ENCODE measurements around the gene TTC39B.
"Not testable (repeated sequence)": the region's sequence is repeated elsewhere in the genome, so short reads cannot be mapped to it uniquely, and the experiment has no call there.

Gene TTC39B

GRCh38 chr9:15306757-15307522, at the start of gene TTC39B:
TSS of gene TTC39B (minus strand) at chr9:15307216. CDS start at chr9:15307125, 91 bp downstream.
- DNase-seq = peak in 57 of 58 donors; percentile 19 to 89 (median 74)

- DNase-seq = no peak
These were observed 48.7 kb upstream of the TTC39B start for GRCh38 chr9:15355669-15356068.

- no peak for DNase-seq
These were observed 47.7 kb upstream of the TTC39B start for GRCh38 chr9:15354713-15355112.

- DNase-seq = no peak
These were observed 46.9 kb upstream of the TTC39B start for GRCh38 chr9:15353892-15354291.

GRCh38 chr9:15352306-15352705, 45.3 kb upstream of the TTC39B start:
- DNase-seq = no peak

GRCh38 chr9:15349892-15350761, 43.1 kb upstream of the TTC39B start:
- peak in 1 of 58 donors; percentile 35 for DNase-seq

GRCh38 chr9:15346837-15347236, 39.8 kb upstream of the TTC39B start:
- peak in 1 of 58 donors; percentile 1 for DNase-seq

- DNase-seq = no peak
These were observed 37.2 kb upstream of the TTC39B start for GRCh38 chr9:15344191-15344590.

- no peak for DNase-seq
These were observed 26.4 kb upstream of the TTC39B start for GRCh38 chr9:15333376-15333881.

GRCh38 chr9:15332939-15333338, 25.9 kb upstream of the TTC39B start:
- DNase-seq = no peak

- DNase-seq = no peak
These were observed 22.6 kb upstream of the TTC39B start for GRCh38 chr9:15329539-15330109.

- no peak for DNase-seq
These were observed 21.9 kb upstream of the TTC39B start for GRCh38 chr9:15328946-15329345.

GRCh38 chr9:15322695-15323094, 15.7 kb upstream of the TTC39B start:
- not testable (repeated sequence) for DNase-seq

GRCh38 chr9:15319661-15320060, 12.6 kb upstream of the TTC39B start:
- not testable (repeated sequence) for DNase-seq

- DNase-seq = no peak
These were observed 10.8 kb upstream of the TTC39B start for GRCh38 chr9:15317836-15318235.

GRCh38 chr9:15311607-15312006, 4.6 kb upstream of the TTC39B start:
- DNase-seq = no peak

- no peak for DNase-seq
These were observed 3.3 kb upstream of the TTC39B start for GRCh38 chr9:15310107-15310850.

- DNase-seq = no peak
These were observed 1.5 kb upstream of the TTC39B start for GRCh38 chr9:15308511-15308910.

- DNase-seq = no peak
These were observed 466 bp upstream of the TTC39B start for GRCh38 chr9:15307523-15307841.

GRCh38 chr9:15306068-15306756, 804 bp downstream of the TTC39B start:
- DNase-seq = peak in 30 of 58 donors; percentile 1 to 50 (median 16)

- no peak for DNase-seq
These were observed 1.5 kb downstream of the TTC39B start for GRCh38 chr9:15305470-15305869.
